B cell (primary cell): ENCODE measurements around the gene MECR.

Experiments used
- EZH2 ChIP-seq: IDR thresholded peaks from 2 replicates; pipeline ENCODE4 v1.6.1; 2012; ENCODE audit warnings: borderline replicate concordance, low read depth, mild to moderate bottlenecking, moderate library complexity, low read length; ENCODE audit not compliant: insufficient read depth, poor library complexity, severe bottlenecking
- TF ChIP-seq, protein P1 (sequence below): fragments of 200-600 bp; IDR thresholded peaks from one replicate; pipeline ENCODE4 v1.8.0; 2022; ENCODE audit warnings: antibody characterized with exemption, mild to moderate bottlenecking

DNA sequence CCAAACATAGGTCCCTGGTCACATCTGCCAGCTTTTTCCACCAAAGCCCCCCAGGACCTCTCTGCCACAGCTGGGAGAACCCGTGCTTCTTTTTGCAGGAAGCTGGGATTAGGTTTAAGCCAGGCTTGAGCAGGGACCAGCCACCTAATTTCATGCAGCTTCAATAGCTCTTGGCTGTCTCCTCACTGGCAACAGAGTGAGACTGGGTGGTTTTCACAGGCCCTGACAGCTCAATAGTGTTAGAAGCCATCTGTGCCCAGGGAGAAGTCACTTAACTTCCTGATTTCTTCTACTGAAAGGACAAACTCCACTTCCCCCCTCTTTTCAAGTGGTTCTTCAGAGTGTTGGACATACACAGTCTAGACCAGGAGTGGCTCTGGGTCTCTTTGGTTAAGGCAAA lies 28.7 kb downstream of the MECR start:
- TF ChIP-seq, protein P1, sequence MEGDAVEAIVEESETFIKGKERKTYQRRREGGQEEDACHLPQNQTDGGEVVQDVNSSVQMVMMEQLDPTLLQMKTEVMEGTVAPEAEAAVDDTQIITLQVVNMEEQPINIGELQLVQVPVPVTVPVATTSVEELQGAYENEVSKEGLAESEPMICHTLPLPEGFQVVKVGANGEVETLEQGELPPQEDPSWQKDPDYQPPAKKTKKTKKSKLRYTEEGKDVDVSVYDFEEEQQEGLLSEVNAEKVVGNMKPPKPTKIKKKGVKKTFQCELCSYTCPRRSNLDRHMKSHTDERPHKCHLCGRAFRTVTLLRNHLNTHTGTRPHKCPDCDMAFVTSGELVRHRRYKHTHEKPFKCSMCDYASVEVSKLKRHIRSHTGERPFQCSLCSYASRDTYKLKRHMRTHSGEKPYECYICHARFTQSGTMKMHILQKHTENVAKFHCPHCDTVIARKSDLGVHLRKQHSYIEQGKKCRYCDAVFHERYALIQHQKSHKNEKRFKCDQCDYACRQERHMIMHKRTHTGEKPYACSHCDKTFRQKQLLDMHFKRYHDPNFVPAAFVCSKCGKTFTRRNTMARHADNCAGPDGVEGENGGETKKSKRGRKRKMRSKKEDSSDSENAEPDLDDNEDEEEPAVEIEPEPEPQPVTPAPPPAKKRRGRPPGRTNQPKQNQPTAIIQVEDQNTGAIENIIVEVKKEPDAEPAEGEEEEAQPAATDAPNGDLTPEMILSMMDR: no peak
- TF ChIP-seq EZH2: no peak
